ENCODE results near the gene FAM131B.

- TF ChIP-seq YY1 (IDR thresholded peaks at IDR 0.05; ENCODE audit: insufficient read depth, insufficient read length) = no peak
- no peak for TF ChIP-seq ZNF274 (IDR thresholded peaks at IDR 0.05; ENCODE audit: low read depth, low read length)
Measured at GRCh38 chr7:143362131-143363015, at the start of gene FAM131B.
